ENCODE data around the gene KCNC4. TPM values are rescaled to one million over a fixed set of nuclear protein-coding genes. Genes with fewer than 3 reads are reported as not detected.

Gene KCNC4
- total and polyA plus RNA-seq, 2 of the 13 experiments (the other 11 are each of a cell fraction or from before 2014, with no cell fraction given), result 0.24 to 0.66 TPM

GRCh38 chr1:110200666-110201065 lies 9.4 kb upstream of the KCNC4 start (continued):
- TF ChIP-seq ZNF407 (CRISPR knock-in tag; IDR thresholded peaks at IDR 0.05; ENCODE audit: not compliant biosample characterization) (no peak), U2AF2 (IDR thresholded peaks at IDR 0.05; ENCODE audit: low read depth, low read length) (no peak), ZNF331 (CRISPR knock-in tag; IDR thresholded peaks at IDR 0.05) (no peak), NFIB (CRISPR knock-in tag; IDR thresholded peaks at IDR 0.05; ENCODE audit: borderline replicate concordance) (no peak), IRF2 (CRISPR knock-in tag; IDR thresholded peaks at IDR 0.05) (no peak), HNF1A (IDR thresholded peaks at IDR 0.05; ENCODE audit: low read depth) (no peak), HNF1A (CRISPR knock-in tag; IDR thresholded peaks at IDR 0.05; ENCODE audit: borderline replicate concordance) (no peak)
